CD4-positive, CD25-positive, alpha-beta regulatory T cell (primary cell): ENCODE data around the gene CD22. TPM values are rescaled to one million over a fixed set of nuclear protein-coding genes. Genes with fewer than 3 reads are reported as not detected.

ENCODE experiments used
- ATAC-seq, 2 donors: fragments of 150-1000 bp; cut with Tn5 transposase; one replicate each; pipeline ENCODE4 v1.10.0; 2021; ENCODE audit warnings: low read depth in 2 of 2, moderate number of reproducible peaks in 2 of 2, moderate library complexity in 1 of 2
- DNase-seq, 3 donors: peaks; one replicate each; pipeline versions ENCODE4 v3.0.0 to v3.0.0-alpha.2; 2012 to 2022; ENCODE audit warnings: mixed read lengths in 1 of 3
- H3K27ac ChIP-seq: one replicate; pipeline ENCODE4 v1.7.0; 2013; ENCODE audit warnings: mild to moderate bottlenecking, low read length; ENCODE audit not compliant: insufficient read depth, poor library complexity, severe bottlenecking
- H3K27me3 ChIP-seq: one replicate; pipeline ENCODE4 v1.7.0; 2013; ENCODE audit warnings: low read length; ENCODE audit not compliant: control insufficient read depth, insufficient read depth
- H3K36me3 ChIP-seq: one replicate; pipeline ENCODE4 v1.7.0; 2013; ENCODE audit warnings: mild to moderate bottlenecking, low read length, moderate library complexity; ENCODE audit not compliant: control insufficient read depth, insufficient read depth
- H3K4me1 ChIP-seq: 2 replicates; pipeline ENCODE4 v1.7.0; 2013; ENCODE audit warnings: mild to moderate bottlenecking, low read length; ENCODE audit not compliant: insufficient read depth, control insufficient read depth, poor library complexity, severe bottlenecking
- H3K4me3 ChIP-seq: one replicate; pipeline ENCODE4 v1.7.0; 2013; ENCODE audit warnings: low read depth, mild to moderate bottlenecking, low read length, moderate library complexity
- H3K9me3 ChIP-seq, 2 experiments: 1 replicate in 1 of 2; 2 replicates in 1 of 2; pipeline ENCODE4 v1.7.0; 2013; ENCODE audit warnings: low read length in 2 of 2, mild to moderate bottlenecking in 1 of 2, moderate library complexity in 1 of 2; ENCODE audit not compliant: control insufficient read depth in 2 of 2
- H3K27ac Mint-ChIP-seq, 3 donors: one replicate each; pipeline ENCODE4 v1.8.0; 2020 to 2022; ENCODE audit warnings: mild to moderate bottlenecking in 3 of 3, mixed read lengths in 3 of 3, moderate library complexity in 2 of 3
- H3K27me3 Mint-ChIP-seq: one replicate; pipeline ENCODE4 v1.8.0; 2022; ENCODE audit warnings: mild to moderate bottlenecking, mixed read lengths
- H3K36me3 Mint-ChIP-seq: one replicate; pipeline ENCODE4 v1.8.0; 2020; ENCODE audit warnings: mixed read lengths
- H3K4me1 Mint-ChIP-seq, 4 donors: one replicate each; pipeline ENCODE4 v1.8.0; 2020 to 2022; ENCODE audit warnings: mixed read lengths in 4 of 4, mild to moderate bottlenecking in 1 of 4
- H3K4me3 Mint-ChIP-seq, 4 donors: one replicate each; pipeline ENCODE4 v1.8.0; 2020 to 2022; ENCODE audit warnings: mild to moderate bottlenecking in 4 of 4, mixed read lengths in 4 of 4, moderate library complexity in 3 of 4
- H3K9me3 Mint-ChIP-seq, 7 donors: one replicate each; pipeline ENCODE4 v1.8.0; 2020 to 2022; ENCODE audit warnings: mixed read lengths in 7 of 7, mild to moderate bottlenecking in 3 of 7, moderate library complexity in 2 of 7
- polyA plus RNA-seq, 4 donors: library from polyadenylated mRNA; unstranded; fragments of 300-500 nt; fragmentation: Illumina TruSeq; gene quantifications; one replicate each; pipeline ENCODE4 v1.2.3, GENCODE V29; 2021
- total RNA-seq: library from RNA; stranded (reverse); gene quantifications from one replicate; pipeline ENCODE4 v1.2.3, GENCODE V29; 2022

CD22 gene
- total and polyA plus RNA-seq, 5 donors from 2014 or later = 0.15 to 3.3 (median 1.1) TPM; not detected in 1

GRCh38 chr19:35381926-35382325 lies 52.9 kb downstream of the CD22 start:
- peaks cover 0 to 2% (median 0%) of the 10 kb centered on the region in 4 donors for H3K4me1 Mint-ChIP-seq
- no peaks in the 10 kb centered on the region for H3K36me3 Mint-ChIP-seq
- H3K4me3 Mint-ChIP-seq = no peak overlapping the region

DNA sequence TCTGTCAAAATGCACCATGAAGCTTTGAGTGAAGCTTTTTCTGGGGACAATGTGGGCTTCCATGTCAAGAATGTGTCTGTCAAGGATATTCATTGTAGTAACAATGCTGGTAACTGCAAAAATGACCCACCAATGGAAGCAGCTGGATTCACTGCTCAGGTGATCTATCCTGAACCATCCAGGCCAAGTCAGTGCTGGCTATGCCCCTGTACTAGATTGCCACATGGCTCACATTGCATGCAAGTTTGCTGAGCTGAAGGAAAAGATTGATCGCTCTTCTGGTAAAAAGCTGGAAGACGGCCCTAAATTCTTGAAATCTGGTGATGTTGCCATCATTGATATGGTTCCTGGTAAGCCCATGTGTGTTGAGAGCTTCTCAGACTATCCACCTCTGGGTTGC lies 54.5 kb downstream of the CD22 start:
- Mint-ChIP-seq H3K4me1 (no peaks in the 10 kb centered on the region), H3K27ac (no peak overlapping the region), H3K4me3 (no peak overlapping the region), H3K36me3 (no peaks in the 10 kb centered on the region), H3K27me3 (peaks cover 18% of the 10 kb centered on the region), H3K9me3 (peaks cover 0 to 10% (median 3%) of the 10 kb centered on the region in 7 donors)
- DNase-seq (no peak), ATAC-seq (no peak)
- Histone ChIP-seq H3K9me3 (peaks cover 3 to 8% of the 10 kb centered on the region in 2 experiments), H3K27me3 (peaks cover 7% of the 10 kb centered on the region), H3K27ac (no peak overlapping the region), H3K36me3 (no peaks in the 10 kb centered on the region), H3K4me3 (no peak overlapping the region), H3K4me1 (no peaks in the 10 kb centered on the region)

More at GRCh38 chr19:35381926-35382325, 52.9 kb downstream of the CD22 start:
- Mint-ChIP-seq H3K9me3 (peaks cover 0 to 10% (median 3%) of the 10 kb centered on the region in 7 donors), H3K27ac (no peak overlapping the region), H3K27me3 (peaks cover 18% of the 10 kb centered on the region)
- Histone ChIP-seq H3K9me3 (peaks cover 3 to 11% of the 10 kb centered on the region in 2 experiments), H3K4me3 (no peak overlapping the region), H3K36me3 (no peaks in the 10 kb centered on the region), H3K27ac (no peak overlapping the region), H3K27me3 (peaks cover 7% of the 10 kb centered on the region), H3K4me1 (no peaks in the 10 kb centered on the region)
- no peak for DNase-seq
- ATAC-seq = no peak

- Histone ChIP-seq H3K9me3 (peaks cover 3 to 8% of the 10 kb centered on the region in 2 experiments), H3K36me3 (no peaks in the 10 kb centered on the region), H3K4me1 (no peaks in the 10 kb centered on the region), H3K27me3 (peaks cover 2% of the 10 kb centered on the region), H3K4me3 (no peak overlapping the region), H3K27ac (no peak overlapping the region)
- no peak overlapping the region for H3K4me3 Mint-ChIP-seq
- H3K27me3 Mint-ChIP-seq = peaks cover 19% of the 10 kb centered on the region
- H3K9me3 Mint-ChIP-seq = peaks cover 0 to 9% (median 3%) of the 10 kb centered on the region in 7 donors
- H3K36me3 Mint-ChIP-seq = no peaks in the 10 kb centered on the region
- no peak for DNase-seq
- H3K4me1 Mint-ChIP-seq = no peaks in the 10 kb centered on the region
- no peak for ATAC-seq
- no peak overlapping the region for H3K27ac Mint-ChIP-seq
These were observed 59.5 kb downstream of the CD22 start for GRCh38 chr19:35388277-35389054.

- H3K27me3 ChIP-seq = no peaks in the 10 kb centered on the region
- H3K4me1 ChIP-seq = no peaks in the 10 kb centered on the region
- no peaks in the 10 kb centered on the region for H3K36me3 ChIP-seq
- H3K9me3 ChIP-seq = peaks cover 3 to 8% of the 10 kb centered on the region in 2 experiments
- Mint-ChIP-seq H3K36me3 (no peaks in the 10 kb centered on the region), H3K9me3 (peaks cover 0 to 9% (median 4%) of the 10 kb centered on the region in 7 donors), H3K27me3 (peaks cover 14% of the 10 kb centered on the region), H3K4me3 (no peak overlapping the region), H3K4me1 (no peaks in the 10 kb centered on the region), H3K27ac (no peak overlapping the region)
- H3K27ac ChIP-seq = no peak overlapping the region
- ATAC-seq = no peak
- no peak overlapping the region for H3K4me3 ChIP-seq
- DNase-seq = no peak
These were observed 60.3 kb downstream of the CD22 start for GRCh38 chr19:35389192-35389861.

DNA sequence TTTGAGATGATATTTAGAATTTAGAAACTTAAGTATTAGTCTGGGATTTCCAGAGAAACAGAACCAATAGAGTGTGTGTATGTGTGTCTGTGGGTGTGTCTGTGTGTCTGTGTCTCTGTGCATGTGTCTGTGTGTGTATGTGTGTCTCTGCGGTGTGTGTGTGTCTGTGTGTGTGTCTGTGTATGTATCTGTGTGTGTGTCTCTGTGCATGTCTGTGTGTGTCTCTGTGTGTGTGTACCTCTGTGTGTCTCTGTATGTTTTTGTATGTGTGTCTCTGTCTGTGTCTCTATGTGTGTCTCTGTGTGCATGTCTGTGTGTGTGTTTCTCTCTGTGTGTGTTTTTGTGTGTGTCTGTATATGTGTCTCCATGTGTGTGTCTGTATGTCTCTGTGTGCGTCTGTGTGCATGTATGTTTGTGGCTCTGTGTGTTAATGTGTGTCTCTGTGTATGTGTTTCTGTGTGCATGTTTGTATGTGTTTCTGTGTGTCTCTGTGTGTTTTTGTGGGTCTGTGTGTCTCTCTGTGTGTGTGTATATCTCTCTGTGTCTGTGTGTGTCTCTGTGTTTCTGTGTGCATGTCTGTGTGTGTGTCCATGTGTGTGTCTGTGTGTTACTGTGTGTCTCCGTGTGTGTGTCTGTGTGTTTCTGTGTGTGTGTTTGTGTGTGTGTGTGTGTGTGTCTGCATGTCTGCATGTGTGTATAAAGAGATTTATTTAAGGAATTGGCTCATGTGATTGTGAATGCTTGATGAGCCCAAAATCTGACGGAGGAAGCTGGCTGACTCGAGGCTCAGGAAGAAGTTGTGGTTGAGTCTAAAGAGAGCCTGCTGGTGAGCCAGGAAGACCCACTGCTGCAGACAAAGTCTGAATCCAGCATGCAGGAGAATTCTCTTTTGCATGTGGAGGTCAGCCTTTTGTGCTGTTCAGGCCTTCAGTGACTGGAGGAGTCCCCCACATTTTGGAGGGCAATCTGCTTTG lies 64.0 kb downstream of the CD22 start:
- Histone ChIP-seq H3K27ac (no peak overlapping the region), H3K9me3 (no peaks in the 10 kb centered on the region), H3K36me3 (no peaks in the 10 kb centered on the region), H3K4me3 (no peak overlapping the region), H3K27me3 (no peaks in the 10 kb centered on the region), H3K4me1 (no peaks in the 10 kb centered on the region)
- no peaks in the 10 kb centered on the region for H3K36me3 Mint-ChIP-seq
- no peak for DNase-seq
- ATAC-seq = no peak
- no peaks in the 10 kb centered on the region for H3K4me1 Mint-ChIP-seq
- no peak overlapping the region for H3K27ac Mint-ChIP-seq
- H3K27me3 Mint-ChIP-seq = peaks cover 14% of the 10 kb centered on the region
- peaks cover 0 to 4% (median 0%) of the 10 kb centered on the region in 7 donors for H3K9me3 Mint-ChIP-seq
- H3K4me3 Mint-ChIP-seq = no peak overlapping the region

- Histone ChIP-seq H3K36me3 (no peaks in the 10 kb centered on the region), H3K9me3 (no peaks in the 10 kb centered on the region), H3K27me3 (no peaks in the 10 kb centered on the region), H3K27ac (no peak overlapping the region), H3K4me1 (no peaks in the 10 kb centered on the region), H3K4me3 (no peak overlapping the region)
- H3K9me3 Mint-ChIP-seq = peaks cover 0 to 4% (median 0%) of the 10 kb centered on the region in 7 donors
- H3K36me3 Mint-ChIP-seq = no peaks in the 10 kb centered on the region
- H3K4me1 Mint-ChIP-seq = no peaks in the 10 kb centered on the region
- no peaks in the 10 kb centered on the region for H3K27me3 Mint-ChIP-seq
- DNase-seq (no peak), ATAC-seq (no peak)
- H3K27ac Mint-ChIP-seq = no peak overlapping the region
- H3K4me3 Mint-ChIP-seq = no peak overlapping the region
These were observed 66.6 kb downstream of the CD22 start for GRCh38 chr19:35395382-35396199.
